GM19043 (cell line): ENCODE results near the gene CHADL.

Experiments
- ATAC-seq: cut with Tn5 transposase; IDR thresholded peaks from one replicate; pipeline ENCODE4 v1.9.1; 2021; ENCODE audit warnings: low read depth; ENCODE audit not compliant: unreplicated experiment

Gene CHADL

GRCh38 chr22:41257696-41258095, 17.0 kb upstream of the CHADL start:
- ATAC-seq: no peak

GRCh38 chr22:41256254-41257253, 15.8 kb upstream of the CHADL start:
- no peak for ATAC-seq

GRCh38 chr22:41254230-41254629, 13.5 kb upstream of the CHADL start:
- no peak for ATAC-seq

GRCh38 chr22:41252365-41252764, 11.6 kb upstream of the CHADL start:
- ATAC-seq: no peak

GRCh38 chr22:41250127-41250526, 9.4 kb upstream of the CHADL start:
- no peak for ATAC-seq

GRCh38 chr22:41249442-41249841, 8.7 kb upstream of the CHADL start:
- ATAC-seq: no peak

- ATAC-seq: no peak
Observed at GRCh38 chr22:41248758-41249157, 8.0 kb upstream of the CHADL start.

GRCh38 chr22:41248314-41248713, 7.6 kb upstream of the CHADL start:
- no peak for ATAC-seq

GRCh38 chr22:41247703-41248102, 7.0 kb upstream of the CHADL start:
- ATAC-seq: no peak

- ATAC-seq: no peak
Observed at GRCh38 chr22:41245917-41246499, 5.3 kb upstream of the CHADL start.

- ATAC-seq: no peak
Observed at GRCh38 chr22:41243361-41243760, 2.6 kb upstream of the CHADL start.

GRCh38 chr22:41242396-41243117, 1.8 kb upstream of the CHADL start:
- ATAC-seq: no peak

- ATAC-seq: no peak
Observed at GRCh38 chr22:41241133-41241676, 474 bp upstream of the CHADL start.

GRCh38 chr22:41239443-41240128, 1.1 kb downstream of the CHADL start:
- ATAC-seq: no peak

- ATAC-seq: no peak
Observed at GRCh38 chr22:41238570-41239442, 1.9 kb downstream of the CHADL start.

GRCh38 chr22:41237707-41238569, 2.8 kb downstream of the CHADL start:
- peak; percentile 81 for ATAC-seq

- no peak for ATAC-seq
Observed at GRCh38 chr22:41237036-41237706, 3.6 kb downstream of the CHADL start.
